Kidney epithelial cell (primary cell): ENCODE measurements around the gene MSANTD2. TPM values are rescaled to one million over a fixed set of nuclear protein-coding genes. Genes with fewer than 3 reads are reported as not detected.

ENCODE experiments used
- DNase-seq: peaks from one replicate; pipeline ENCODE4 v3.0.0-alpha.2; 2010; ENCODE audit warnings: low read depth
- H3K27me3 ChIP-seq: 2 replicates; pipeline ENCODE4 v1.6.0; 2011; ENCODE audit warnings: low read length; ENCODE audit not compliant: control insufficient read depth, insufficient read depth
- H3K36me3 ChIP-seq: 2 replicates; pipeline ENCODE4 v1.5.1; 2011; ENCODE audit warnings: low read length; ENCODE audit not compliant: control insufficient read depth, insufficient read depth
- H3K4me3 ChIP-seq: 2 replicates; pipeline ENCODE4 v1.5.1; 2011; ENCODE audit warnings: low read depth, mild to moderate bottlenecking, control low read depth, low read length
- CTCF ChIP-seq: IDR thresholded peaks from 2 replicates; pipeline ENCODE4 v1.5.1; 2011; ENCODE audit warnings: mild to moderate bottlenecking, moderate library complexity, low read length, control low read depth, inconsistent platforms; ENCODE audit not compliant: insufficient read depth, poor library complexity, severe bottlenecking
- total RNA-seq: library from RNA; depleted of rRNA; stranded (reverse); fragments of >200 nt; gene quantifications from 2 replicates; pipeline ENCODE4 v1.2.3, GENCODE V29; 2015

Gene MSANTD2
- total RNA-seq, 1 donor from 2014 or later: 16.0 TPM

DNA sequence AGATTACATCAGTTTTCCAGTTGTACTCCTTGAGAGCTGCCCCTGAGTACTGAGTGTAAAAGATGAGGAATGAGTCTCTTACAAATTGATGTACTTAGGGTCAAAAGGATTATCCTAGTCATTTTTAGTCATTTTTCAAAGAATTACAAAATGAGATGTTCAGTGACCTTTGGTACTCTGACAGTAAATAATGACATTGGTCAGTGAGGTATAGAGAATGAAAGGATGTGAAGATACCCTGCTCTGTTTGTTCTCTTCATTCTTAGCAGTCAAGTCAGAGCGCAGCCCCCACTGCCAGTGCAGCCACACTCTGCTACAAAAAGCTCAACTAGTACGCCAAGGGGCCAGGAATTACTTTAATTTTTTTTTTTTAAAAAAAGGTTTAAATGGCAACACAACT lies 34.0 kb downstream of the MSANTD2 start:
- no peaks in the 10 kb centered on the region for H3K36me3 ChIP-seq
- peaks cover 17% of the 10 kb centered on the region for H3K27me3 ChIP-seq
- DNase-seq: no peak
- TF ChIP-seq CTCF: no peak
- no peak overlapping the region for H3K4me3 ChIP-seq

DNA sequence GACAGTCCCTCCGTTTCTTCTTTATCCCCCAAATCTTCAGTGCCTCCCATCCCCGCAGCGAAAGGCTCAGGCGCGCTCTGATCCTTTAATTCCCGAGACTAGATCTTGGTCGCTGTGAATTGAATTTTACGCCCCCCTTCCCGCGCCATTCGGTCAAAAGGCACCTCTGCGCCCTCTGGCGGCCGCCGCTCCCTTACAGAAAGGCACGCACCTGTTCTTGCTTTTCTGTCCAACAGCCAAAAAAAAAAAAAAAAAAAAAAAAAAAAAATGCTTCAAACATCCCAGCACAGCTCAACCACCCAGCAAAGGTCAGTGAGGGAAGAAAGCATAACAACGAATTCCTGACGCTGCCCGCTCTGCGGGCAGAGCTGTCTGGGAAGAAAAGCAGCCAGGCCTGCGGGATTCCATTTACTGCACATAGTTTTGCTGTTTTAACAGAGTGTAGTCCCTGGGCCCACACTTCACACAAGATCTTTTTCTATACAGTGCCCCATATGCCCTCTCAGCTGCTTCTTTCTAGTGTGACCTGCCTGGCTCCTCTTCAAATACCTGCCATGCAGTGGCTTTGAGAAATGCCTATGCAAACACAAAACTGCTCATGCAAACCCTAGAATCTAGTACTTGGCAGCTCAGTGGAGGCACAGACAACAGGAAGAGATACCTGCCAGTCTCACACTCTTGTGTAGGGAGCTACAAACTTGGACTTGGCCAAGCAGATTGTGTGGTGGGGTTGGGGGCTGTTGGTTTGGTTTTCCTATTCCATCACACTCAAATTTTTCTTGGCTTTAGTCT lies 36.9 kb downstream of the MSANTD2 start:
- no peak for DNase-seq
- no peaks in the 10 kb centered on the region for H3K36me3 ChIP-seq

DNA sequence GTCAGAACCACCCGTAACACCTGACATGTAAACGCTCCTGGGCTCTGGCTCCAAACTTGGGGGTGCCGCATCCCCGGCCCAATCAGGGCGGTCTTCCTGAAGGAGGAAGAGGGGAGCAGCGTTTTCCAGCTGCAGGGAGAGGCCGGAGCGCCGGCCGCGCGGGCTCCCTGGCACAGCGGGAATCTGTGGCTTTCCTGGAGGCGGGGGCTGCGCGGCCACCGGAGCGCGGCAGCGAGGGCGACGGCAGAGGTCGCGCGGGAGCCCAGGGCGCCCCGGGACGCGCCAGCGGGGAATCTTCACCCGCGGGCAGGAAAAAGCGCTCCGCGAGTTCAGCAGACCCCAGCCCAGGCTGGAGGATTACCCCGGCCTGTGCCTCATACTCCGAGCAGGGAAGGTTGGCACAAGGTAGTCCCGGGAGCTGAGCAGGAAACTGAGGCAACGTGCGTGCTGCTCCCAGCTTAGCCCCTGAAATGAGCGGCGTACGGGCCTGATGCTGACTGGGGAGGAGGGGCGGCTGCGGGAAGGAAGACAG lies 37.5 kb downstream of the MSANTD2 start:
- Histone ChIP-seq H3K36me3 (no peaks in the 10 kb centered on the region), H3K27me3 (peaks cover 34% of the 10 kb centered on the region), H3K4me3 (peak overlapping the region; percentile 38)
- DNase-seq: no peak
- no peak for TF ChIP-seq CTCF

More for the DNA sequence above, 36.9 kb downstream of the MSANTD2 start:
- peak; percentile 79 for TF ChIP-seq CTCF
- Histone ChIP-seq H3K4me3 (peak overlapping the region; percentile 38), H3K27me3 (peaks cover 34% of the 10 kb centered on the region)

GRCh38 chr11:124762105-124762623 lies 38.0 kb downstream of the MSANTD2 start, which contains the start of gene ESAM:
ESAM (minus strand) TSS chr11:124762290; CDS start chr11:124762154, 136 bp downstream.
- no peaks in the 10 kb centered on the region for H3K36me3 ChIP-seq
- H3K27me3 ChIP-seq: peaks cover 34% of the 10 kb centered on the region
- DNase-seq: no peak
- TF ChIP-seq CTCF: no peak
- peak within 1 kb of the TSS; percentile 38 for H3K4me3 ChIP-seq

DNA sequence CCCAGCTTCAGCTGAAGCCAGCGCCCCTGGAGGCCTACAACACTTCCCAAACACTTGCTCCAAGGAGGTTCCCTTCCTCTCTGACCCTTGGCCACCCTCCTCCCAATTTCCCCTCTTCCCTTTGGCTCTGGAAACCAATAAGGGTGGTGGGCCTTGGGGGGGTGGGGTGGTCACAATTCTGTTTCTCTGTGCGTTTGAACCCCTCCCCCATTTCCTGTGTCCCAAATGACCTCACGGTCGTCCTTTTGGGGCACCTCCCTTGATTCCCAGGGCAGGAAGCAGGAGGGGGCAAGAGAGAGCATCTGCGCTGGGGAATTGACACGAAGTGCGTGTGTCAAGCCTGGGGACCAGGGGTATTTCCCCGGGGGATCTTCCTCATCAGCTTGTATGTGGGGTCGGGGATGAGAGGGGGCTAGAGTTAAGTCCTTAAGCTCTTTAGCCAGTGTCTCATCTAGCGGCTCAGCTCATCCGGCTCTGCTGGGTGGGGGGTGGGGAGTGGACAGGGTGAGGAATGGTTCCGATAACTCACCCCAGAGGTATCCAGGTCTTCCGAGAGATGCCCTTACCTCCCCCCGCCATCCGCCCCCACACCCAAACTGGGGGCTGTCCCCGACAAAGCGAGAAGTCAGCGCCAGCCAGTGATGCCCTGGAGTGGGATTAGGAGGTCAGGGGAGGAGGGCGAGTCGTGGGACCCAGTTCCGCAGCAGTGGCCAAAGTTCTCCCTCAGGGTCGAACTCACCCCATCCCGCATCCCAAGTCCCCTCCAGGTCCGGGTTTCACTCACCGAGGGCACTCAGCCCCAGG lies 38.7 kb downstream of the MSANTD2 start:
- Histone ChIP-seq H3K4me3 (peak overlapping the region; percentile 16), H3K36me3 (no peaks in the 10 kb centered on the region), H3K27me3 (peaks cover 34% of the 10 kb centered on the region)
- no peak for TF ChIP-seq CTCF
- DNase-seq: no peak
